SK-N-MC (cell line): ENCODE data around the gene COL11A1.
"Not testable (repeated sequence)": the region's sequence is repeated elsewhere in the genome, so short reads cannot be mapped to it uniquely, and the experiment has no call there.

Experiments used
- DNase-seq: peaks from one replicate; pipeline ENCODE4 v3.0.0-alpha.2; 2011; ENCODE audit warnings: low read depth, low spot score
- H3K27ac ChIP-seq: fragments of 200-600 bp; sonication (generic); 2 replicates; pipeline ENCODE4 v1.5.1; 2016; ENCODE audit warnings: mixed run types
- H3K36me3 ChIP-seq: fragments of 200-600 bp; sonication (generic); 2 replicates; pipeline ENCODE4 v1.6.1; 2017; ENCODE audit warnings: antibody characterized with exemption, low read length, mixed read lengths; ENCODE audit not compliant: insufficient read depth
- H3K4me3 ChIP-seq: fragments of 200-600 bp; sonication (generic); 2 replicates; pipeline ENCODE4 v1.5.1; 2016
- H3K9ac ChIP-seq: fragments of 200-600 bp; sonication (generic); 2 replicates; pipeline ENCODE4 v1.8.0; 2017; ENCODE audit warnings: mixed run types, mixed read lengths; ENCODE audit not compliant: insufficient read length
- H3K9me3 ChIP-seq: fragments of 200-600 bp; sonication (generic); 2 replicates; pipeline ENCODE4 v1.6.1; 2017; ENCODE audit warnings: low read depth, mild to moderate bottlenecking, antibody characterized with exemption, low read length, moderate library complexity, mixed read lengths
- EZH2 ChIP-seq: fragments of 200-600 bp; sonication (generic); IDR thresholded peaks from one replicate; pipeline ENCODE4 v1.6.1; 2017; ENCODE audit warnings: antibody characterized with exemption
- FOXP2 ChIP-seq: optimal IDR thresholded peaks from 2 replicates; pipeline ENCODE3; 2011; ENCODE audit warnings: mild to moderate bottlenecking, moderate library complexity; ENCODE audit not compliant: insufficient read depth; ENCODE audit errors: extremely low read length, control extremely low read depth
- POLR2AphosphoS5 ChIP-seq: IDR thresholded peaks from 2 replicates; pipeline ENCODE4 v1.6.1; 2012; ENCODE audit warnings: mild to moderate bottlenecking, low read depth, low read length, borderline replicate concordance

The COL11A1 gene

DNA sequence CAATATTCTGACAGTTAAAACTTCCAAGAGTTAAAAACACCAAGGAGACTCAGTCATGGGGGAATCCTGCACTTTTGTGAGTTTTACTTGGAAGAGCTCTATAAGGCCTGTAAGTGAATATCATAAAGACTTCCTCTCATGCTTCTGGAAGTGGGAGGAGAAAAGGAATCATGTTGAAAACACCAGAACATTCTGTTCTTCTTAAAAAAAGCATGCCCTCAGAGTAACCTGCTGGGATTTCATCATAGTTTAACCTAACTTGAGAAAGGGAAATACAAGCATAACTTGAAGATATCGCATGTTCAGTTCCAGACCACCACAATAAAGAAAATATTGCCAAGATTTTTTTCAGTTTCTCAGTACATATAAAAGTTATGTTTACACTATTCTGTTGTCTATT is 51.9 kb downstream of the COL11A1 start:
- no peaks in the 10 kb centered on the region for H3K36me3 ChIP-seq
- TF ChIP-seq EZH2 (no peak), POLR2AphosphoS5 (no peak), FOXP2 (no peak)
- no peak overlapping the region for H3K27ac ChIP-seq
- H3K9ac ChIP-seq: no peak overlapping the region
- no peaks in the 10 kb centered on the region for H3K9me3 ChIP-seq
- DNase-seq: no peak
- H3K4me3 ChIP-seq: no peak overlapping the region

DNA sequence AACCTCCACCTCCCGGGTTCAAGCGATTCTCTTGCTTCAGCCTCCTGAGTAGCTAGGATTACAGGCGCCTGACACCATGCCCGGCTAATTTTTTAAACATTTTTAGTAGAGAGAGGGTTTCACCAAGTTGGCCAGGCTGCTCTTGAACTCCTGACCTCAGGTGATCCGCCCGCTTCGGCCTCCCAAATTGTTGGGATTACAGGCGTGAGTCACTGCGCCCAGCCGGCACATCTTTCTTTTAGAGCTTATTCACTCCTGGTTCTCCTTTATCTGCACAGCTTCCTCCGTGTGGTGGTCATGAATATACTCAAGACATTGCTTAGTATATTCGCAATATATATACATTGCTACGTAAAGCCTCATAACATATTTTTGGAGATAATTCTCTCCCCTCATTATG is 80.2 kb downstream of the COL11A1 start:
- not testable (repeated sequence) for H3K4me3 ChIP-seq, H3K9ac ChIP-seq, DNase-seq, H3K36me3 ChIP-seq, H3K27ac ChIP-seq, H3K9me3 ChIP-seq

GRCh38 chr1:103025858-103026409 is 82.4 kb downstream of the COL11A1 start:
- no peaks in the 10 kb centered on the region for H3K36me3 ChIP-seq
- no peak for DNase-seq
- H3K27ac ChIP-seq: no peak overlapping the region
- no peaks in the 10 kb centered on the region for H3K9me3 ChIP-seq
- no peak overlapping the region for H3K9ac ChIP-seq
- no peak overlapping the region for H3K4me3 ChIP-seq
- no peak for TF ChIP-seq POLR2AphosphoS5
- no peak for TF ChIP-seq FOXP2
- TF ChIP-seq EZH2: no peak

DNA sequence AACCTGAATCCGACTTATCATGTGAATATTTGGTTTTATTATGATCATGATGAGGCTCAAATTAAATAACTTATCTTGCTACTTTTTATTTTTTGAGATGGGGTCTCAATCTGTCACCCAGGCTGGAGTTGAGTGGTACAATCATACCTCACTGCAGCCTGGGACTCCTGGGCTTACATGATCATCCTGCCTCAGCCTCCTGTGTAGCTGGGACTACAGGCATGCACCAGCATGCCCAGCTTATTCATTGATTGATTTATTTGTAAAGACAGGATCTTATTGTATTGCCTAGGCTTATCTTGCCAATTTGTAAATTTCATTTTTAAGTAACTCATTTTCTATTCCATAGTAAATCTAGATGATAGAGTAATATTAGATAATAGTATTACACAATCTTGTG is 84.3 kb downstream of the COL11A1 start:
- Histone ChIP-seq H3K36me3 (no peaks in the 10 kb centered on the region), H3K9me3 (no peaks in the 10 kb centered on the region), H3K9ac (no peak overlapping the region), H3K4me3 (no peak overlapping the region), H3K27ac (no peak overlapping the region)
- DNase-seq: no peak
- TF ChIP-seq POLR2AphosphoS5 (no peak), FOXP2 (no peak), EZH2 (no peak)

- no peaks in the 10 kb centered on the region for H3K36me3 ChIP-seq
- no peak overlapping the region for H3K4me3 ChIP-seq
- TF ChIP-seq POLR2AphosphoS5 (no peak), FOXP2 (no peak), EZH2 (no peak)
- no peak overlapping the region for H3K9ac ChIP-seq
- DNase-seq: no peak
- no peak overlapping the region for H3K27ac ChIP-seq
- H3K9me3 ChIP-seq: no peaks in the 10 kb centered on the region
Observed at GRCh38 chr1:103002005-103002404, 106.3 kb downstream of the COL11A1 start.

DNA sequence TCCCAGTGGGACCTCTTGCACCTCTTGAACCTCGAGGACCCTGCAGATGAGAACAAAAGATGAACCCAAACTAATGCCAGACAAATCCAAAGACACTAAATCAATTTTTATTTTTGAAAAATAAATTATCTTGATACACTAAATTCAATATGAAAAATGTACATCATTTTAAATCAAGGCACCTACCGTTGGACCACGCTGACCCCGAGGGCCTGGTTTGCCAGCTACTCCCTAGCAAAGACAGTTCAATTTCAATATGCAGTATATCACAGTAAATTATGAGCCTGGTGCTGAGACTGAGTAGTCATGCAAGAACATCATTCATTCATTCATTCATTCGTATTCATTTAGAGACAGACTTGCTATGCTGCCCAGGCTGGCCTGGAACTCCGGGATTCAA is 129.4 kb downstream of the COL11A1 start:
- H3K27ac ChIP-seq: no peak overlapping the region
- no peaks in the 10 kb centered on the region for H3K9me3 ChIP-seq
- DNase-seq: no peak
- H3K9ac ChIP-seq: no peak overlapping the region
- H3K4me3 ChIP-seq: no peak overlapping the region
- TF ChIP-seq FOXP2 (no peak), POLR2AphosphoS5 (no peak), EZH2 (no peak)
- no peaks in the 10 kb centered on the region for H3K36me3 ChIP-seq

DNA sequence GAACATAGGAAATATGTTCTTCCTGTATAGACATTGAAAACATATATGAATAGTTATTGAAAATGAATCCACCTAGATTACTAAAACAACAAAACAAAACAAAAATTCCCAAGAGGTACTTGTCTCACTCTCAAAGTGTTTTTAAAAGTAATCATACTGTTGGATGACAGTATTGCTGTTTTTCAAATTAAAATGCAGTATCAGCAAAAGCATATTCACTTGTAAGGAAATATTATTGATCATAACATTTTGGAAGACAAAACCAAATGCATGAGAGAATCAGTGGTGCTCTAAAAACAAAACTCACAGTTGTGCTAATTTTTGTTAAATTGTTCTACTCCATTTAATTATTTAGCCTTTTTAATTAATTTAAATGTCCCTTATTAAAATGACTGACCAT is 131.0 kb downstream of the COL11A1 start:
- no peak for DNase-seq
- Histone ChIP-seq H3K9ac (no peak overlapping the region), H3K9me3 (no peaks in the 10 kb centered on the region), H3K4me3 (no peak overlapping the region), H3K27ac (no peak overlapping the region), H3K36me3 (no peaks in the 10 kb centered on the region)
- no peak for TF ChIP-seq EZH2
- no peak for TF ChIP-seq FOXP2
- no peak for TF ChIP-seq POLR2AphosphoS5

- H3K4me3 ChIP-seq: no peak overlapping the region
- no peak for TF ChIP-seq POLR2AphosphoS5
- no peak for TF ChIP-seq FOXP2
- no peak for TF ChIP-seq EZH2
- DNase-seq: peak; percentile 73
Observed at GRCh38 chr1:102970496-102971078, 137.7 kb downstream of the COL11A1 start.

DNA sequence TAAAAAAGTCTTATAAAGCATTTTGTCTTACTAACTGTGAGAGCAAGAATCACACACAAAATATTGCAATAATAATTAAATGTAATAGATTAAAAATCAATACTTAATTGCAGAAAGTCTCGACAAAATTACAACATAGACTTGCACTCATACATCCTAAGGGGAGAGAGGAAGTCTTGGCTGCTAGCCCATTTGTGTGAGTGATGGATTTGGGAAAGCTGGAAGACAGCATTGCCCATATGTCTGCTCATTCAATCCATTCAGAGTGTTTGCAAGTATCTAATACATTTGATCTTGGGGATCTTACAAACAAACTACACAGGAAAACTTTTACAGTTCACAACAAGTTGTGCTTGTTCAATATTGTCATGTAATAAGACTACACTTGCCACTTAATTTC is 140.5 kb downstream of the COL11A1 start:
- Histone ChIP-seq H3K9ac (no peak overlapping the region), H3K9me3 (no peaks in the 10 kb centered on the region), H3K36me3 (no peaks in the 10 kb centered on the region), H3K27ac (no peak overlapping the region), H3K4me3 (no peak overlapping the region)
- TF ChIP-seq FOXP2: no peak
- TF ChIP-seq POLR2AphosphoS5: no peak
- TF ChIP-seq EZH2: no peak
- no peak for DNase-seq

More at GRCh38 chr1:102970496-102971078, 137.7 kb downstream of the COL11A1 start:
- Histone ChIP-seq H3K9ac (no peak overlapping the region), H3K9me3 (no peaks in the 10 kb centered on the region), H3K36me3 (no peaks in the 10 kb centered on the region), H3K27ac (no peak overlapping the region)
